Endodermal cell (in vitro differentiated cells): ENCODE measurements around the gene WTAP. TPM values are rescaled to one million over a fixed set of nuclear protein-coding genes. Genes with fewer than 3 reads are reported as not detected.
A peak's percentile ranks its signal among the peaks of the same experiment; 100 is the strongest.

ENCODE experiments used
- DNase-seq: peaks from one replicate; pipeline ENCODE4 v3.0.0-alpha.2; 2017
- H3K27ac ChIP-seq: 2 replicates; pipeline ENCODE4 v1.5.1; 2013; ENCODE audit warnings: mild to moderate bottlenecking, low read depth, low read length, moderate library complexity
- H3K27me3 ChIP-seq: 2 replicates; pipeline ENCODE4 v1.6.1; 2013; ENCODE audit warnings: mild to moderate bottlenecking, low read length, moderate library complexity; ENCODE audit not compliant: insufficient read depth, control insufficient read depth, poor library complexity, severe bottlenecking
- H3K36me3 ChIP-seq: 2 replicates; pipeline ENCODE4 v1.7.0; 2013; ENCODE audit warnings: mild to moderate bottlenecking, low read length, moderate library complexity; ENCODE audit not compliant: control insufficient read depth, insufficient read depth
- H3K4me1 ChIP-seq: one replicate; pipeline ENCODE4 v1.7.0; 2013; ENCODE audit warnings: low read length; ENCODE audit not compliant: control insufficient read depth, insufficient read depth
- H3K4me3 ChIP-seq: 2 replicates; pipeline ENCODE4 v1.5.1; 2013; ENCODE audit warnings: mild to moderate bottlenecking, low read length, moderate library complexity
- H3K9ac ChIP-seq: 2 replicates; pipeline ENCODE4 v1.6.1; 2013; ENCODE audit warnings: mild to moderate bottlenecking, low read length, moderate library complexity; ENCODE audit not compliant: poor library complexity, severe bottlenecking; ENCODE audit errors: extremely low read depth
- H3K9me3 ChIP-seq: 2 replicates; pipeline ENCODE4 v1.6.1; 2013; ENCODE audit warnings: mild to moderate bottlenecking, low read length, moderate library complexity; ENCODE audit not compliant: control insufficient read depth
- H3K27ac Mint-ChIP-seq: 2 replicates; pipeline ENCODE4 v1.8.0; 2020; ENCODE audit warnings: mixed read lengths
- H3K27me3 Mint-ChIP-seq: 2 replicates; pipeline ENCODE4 v1.8.0; 2021; ENCODE audit warnings: mild to moderate bottlenecking, mixed read lengths; ENCODE audit not compliant: insufficient read depth
- H3K36me3 Mint-ChIP-seq: 2 replicates; pipeline ENCODE4 v1.8.0; 2020; ENCODE audit warnings: low read depth, mixed read lengths
- H3K4me1 Mint-ChIP-seq: 2 replicates; pipeline ENCODE4 v1.8.0; 2020; ENCODE audit warnings: mixed read lengths
- H3K4me3 Mint-ChIP-seq: 2 replicates; pipeline ENCODE4 v1.8.0; 2020; ENCODE audit warnings: mild to moderate bottlenecking, moderate library complexity, mixed read lengths
- H3K9me3 Mint-ChIP-seq: 2 replicates; pipeline ENCODE4 v1.8.0; 2020; ENCODE audit warnings: mild to moderate bottlenecking, mixed read lengths
- WGBS, 2 experiments: methylation state at CpG; one replicate each; pipeline versions ENCODE4 v1.1.5 to v1.1.7; 2013; ENCODE audit warnings: missing lambda C conversion rate in 2 of 2, mixed read lengths in 1 of 2; ENCODE audit not compliant: insufficient coverage in 1 of 2, insufficient read length in 1 of 2; 5-methylcytosine and 5-hydroxymethylcytosine counted together
- total RNA-seq, 2 donors: library from RNA; stranded (reverse); fragmentation: NEBNext Ultra II Directional in 1 of 2; extraction: Animal tissue kit (Norgen Biotek cat#: 25700) in 1 of 2; gene quantifications; 2 replicates in 1 of 2; 3 replicates in 1 of 2; pipeline ENCODE4 v1.2.1, GENCODE V29; 2021
- TF ChIP-seq, protein P1 (sequence below): fragments of 200-600 bp; sonication (generic); conservative IDR thresholded peaks from 2 replicates; pipeline ENCODE4 v1.5.0; 2021; ENCODE audit warnings: antibody characterized with exemption, mild to moderate bottlenecking

WTAP gene
- total RNA-seq, 2 donors from 2014 or later: 112 to 119 TPM

DNA sequence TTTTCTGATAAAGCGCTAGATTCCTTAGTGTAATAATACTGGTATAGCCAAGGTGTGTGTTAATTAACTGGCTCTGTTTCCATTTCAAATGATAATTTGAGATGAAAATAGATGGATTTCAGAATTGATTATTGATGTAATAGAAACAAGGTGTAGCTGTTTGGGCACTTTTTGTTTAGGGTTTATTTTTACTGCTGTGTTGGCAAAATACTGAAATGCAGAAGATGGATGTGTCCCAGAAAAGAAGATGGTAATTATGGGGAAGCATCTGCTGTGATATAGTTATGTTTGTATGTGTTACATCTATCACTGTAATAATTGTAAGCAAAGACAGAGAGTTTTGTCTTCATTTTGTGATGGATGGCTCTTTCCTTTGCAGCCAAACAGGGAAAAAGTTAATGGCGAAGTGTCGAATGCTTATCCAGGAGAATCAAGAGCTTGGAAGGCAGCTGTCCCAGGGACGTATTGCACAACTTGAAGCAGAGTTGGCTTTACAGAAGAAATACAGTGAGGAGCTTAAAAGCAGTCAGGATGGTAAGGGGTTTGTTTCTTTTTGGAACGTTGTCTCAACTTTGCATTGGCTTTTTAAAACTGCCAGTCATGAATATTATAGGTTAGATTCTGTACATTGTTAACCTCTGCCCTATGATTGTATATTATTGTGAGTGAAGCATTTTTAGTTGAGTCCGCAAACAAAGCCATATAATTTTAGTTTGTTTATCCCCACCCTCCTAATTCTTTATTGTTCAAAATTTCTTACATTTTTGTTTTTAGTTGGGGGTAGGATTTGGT lies 26.0 kb downstream of the WTAP start:
- 86 to 97% methylated on average over 5 of the region's 6 CpGs for WGBS, 2 experiments
- H3K36me3 ChIP-seq: peaks cover 99% of the 10 kb centered on the region
- H3K9ac ChIP-seq: no peak overlapping the region
- TF ChIP-seq, protein P1, sequence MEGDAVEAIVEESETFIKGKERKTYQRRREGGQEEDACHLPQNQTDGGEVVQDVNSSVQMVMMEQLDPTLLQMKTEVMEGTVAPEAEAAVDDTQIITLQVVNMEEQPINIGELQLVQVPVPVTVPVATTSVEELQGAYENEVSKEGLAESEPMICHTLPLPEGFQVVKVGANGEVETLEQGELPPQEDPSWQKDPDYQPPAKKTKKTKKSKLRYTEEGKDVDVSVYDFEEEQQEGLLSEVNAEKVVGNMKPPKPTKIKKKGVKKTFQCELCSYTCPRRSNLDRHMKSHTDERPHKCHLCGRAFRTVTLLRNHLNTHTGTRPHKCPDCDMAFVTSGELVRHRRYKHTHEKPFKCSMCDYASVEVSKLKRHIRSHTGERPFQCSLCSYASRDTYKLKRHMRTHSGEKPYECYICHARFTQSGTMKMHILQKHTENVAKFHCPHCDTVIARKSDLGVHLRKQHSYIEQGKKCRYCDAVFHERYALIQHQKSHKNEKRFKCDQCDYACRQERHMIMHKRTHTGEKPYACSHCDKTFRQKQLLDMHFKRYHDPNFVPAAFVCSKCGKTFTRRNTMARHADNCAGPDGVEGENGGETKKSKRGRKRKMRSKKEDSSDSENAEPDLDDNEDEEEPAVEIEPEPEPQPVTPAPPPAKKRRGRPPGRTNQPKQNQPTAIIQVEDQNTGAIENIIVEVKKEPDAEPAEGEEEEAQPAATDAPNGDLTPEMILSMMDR: no peak
- no peak overlapping the region for H3K4me3 Mint-ChIP-seq
- H3K27ac Mint-ChIP-seq: no peak overlapping the region
- no peak overlapping the region for H3K4me3 ChIP-seq
- H3K9me3 Mint-ChIP-seq: no peaks in the 10 kb centered on the region
- H3K9me3 ChIP-seq: no peaks in the 10 kb centered on the region
- no peak overlapping the region for H3K27ac ChIP-seq
- no peaks in the 10 kb centered on the region for H3K27me3 Mint-ChIP-seq
- no peak for DNase-seq
- H3K4me1 ChIP-seq: peaks cover 5% of the 10 kb centered on the region
- H3K27me3 ChIP-seq: no peaks in the 10 kb centered on the region
- H3K4me1 Mint-ChIP-seq: peaks cover 9% of the 10 kb centered on the region
- H3K36me3 Mint-ChIP-seq: peaks cover 73% of the 10 kb centered on the region

DNA sequence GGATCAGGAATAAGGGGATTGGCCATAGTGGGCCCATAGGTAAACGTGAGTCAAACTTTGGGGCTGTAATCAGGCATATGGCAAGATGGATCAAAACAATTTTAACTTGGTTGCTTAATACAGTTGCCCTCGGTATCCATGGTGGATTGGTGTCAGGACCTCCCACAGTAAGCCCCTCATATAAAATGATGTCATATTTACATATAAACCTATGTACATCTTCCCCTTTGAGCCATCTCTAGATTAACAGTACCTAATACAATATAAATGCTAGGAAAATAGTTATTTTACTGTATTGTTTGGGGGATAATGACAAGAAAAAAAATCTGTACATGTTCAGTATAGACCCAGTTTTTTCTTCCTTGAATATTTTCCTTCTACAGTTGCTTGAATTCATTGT lies 27.1 kb downstream of the WTAP start:
- Mint-ChIP-seq H3K9me3 (no peaks in the 10 kb centered on the region), H3K27me3 (no peaks in the 10 kb centered on the region), H3K4me1 (peaks cover 9% of the 10 kb centered on the region), H3K36me3 (peaks cover 67% of the 10 kb centered on the region), H3K27ac (no peak overlapping the region), H3K4me3 (no peak overlapping the region)
- H3K4me1 ChIP-seq: peaks cover 5% of the 10 kb centered on the region
- H3K27ac ChIP-seq: no peak overlapping the region
- DNase-seq: no peak
- TF ChIP-seq, protein P1: no peak
- WGBS, 2 experiments: 85 to 100% methylated on average over 2 of the region's 2 CpGs
- H3K36me3 ChIP-seq: peaks cover 97% of the 10 kb centered on the region
- H3K9ac ChIP-seq: no peak overlapping the region
- H3K9me3 ChIP-seq: no peaks in the 10 kb centered on the region
- no peaks in the 10 kb centered on the region for H3K27me3 ChIP-seq
- H3K4me3 ChIP-seq: no peak overlapping the region

DNA sequence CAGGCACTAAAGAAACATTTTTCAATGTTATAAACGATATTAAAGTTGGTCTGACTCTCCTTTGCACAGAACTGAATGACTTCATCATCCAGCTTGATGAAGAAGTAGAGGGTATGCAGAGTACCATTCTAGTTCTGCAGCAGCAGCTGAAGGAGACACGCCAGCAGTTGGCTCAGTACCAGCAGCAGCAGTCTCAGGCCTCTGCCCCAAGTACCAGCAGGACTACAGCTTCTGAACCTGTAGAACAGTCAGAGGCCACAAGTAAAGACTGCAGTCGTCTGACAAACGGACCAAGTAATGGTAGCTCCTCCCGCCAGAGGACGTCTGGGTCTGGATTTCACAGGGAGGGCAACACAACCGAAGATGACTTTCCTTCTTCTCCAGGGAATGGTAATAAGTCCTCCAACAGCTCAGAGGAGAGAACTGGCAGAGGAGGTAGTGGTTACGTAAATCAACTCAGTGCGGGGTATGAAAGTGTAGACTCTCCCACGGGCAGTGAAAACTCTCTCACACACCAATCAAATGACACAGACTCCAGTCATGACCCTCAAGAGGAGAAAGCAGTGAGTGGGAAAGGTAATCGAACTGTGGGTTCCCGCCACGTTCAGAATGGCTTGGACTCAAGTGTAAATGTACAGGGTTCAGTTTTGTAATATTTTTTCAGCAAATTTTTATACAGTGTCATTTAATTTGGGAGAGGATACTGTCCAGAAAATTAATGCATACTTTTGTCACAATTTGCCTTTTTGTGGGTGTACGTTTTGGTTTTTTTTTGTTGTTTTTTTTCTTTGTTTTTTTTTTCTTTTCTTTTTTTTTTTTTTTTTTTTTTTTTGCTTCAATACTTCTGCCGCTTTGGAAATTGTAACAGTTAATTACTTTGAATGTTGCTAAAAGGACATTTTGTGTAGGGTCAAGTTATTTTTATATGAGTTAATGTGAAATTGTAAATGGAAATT lies 27.9 kb downstream of the WTAP start:
- no peaks in the 10 kb centered on the region for H3K27me3 Mint-ChIP-seq
- Histone ChIP-seq H3K27ac (no peak overlapping the region), H3K9me3 (no peaks in the 10 kb centered on the region), H3K4me1 (peaks cover 8% of the 10 kb centered on the region), H3K9ac (no peak overlapping the region), H3K4me3 (no peak overlapping the region), H3K36me3 (peaks cover 93% of the 10 kb centered on the region), H3K27me3 (no peaks in the 10 kb centered on the region)
- H3K36me3 Mint-ChIP-seq: peaks cover 61% of the 10 kb centered on the region
- H3K4me3 Mint-ChIP-seq: no peak overlapping the region
- peak overlapping the region; percentile 57 for H3K27ac Mint-ChIP-seq
- peaks cover 10% of the 10 kb centered on the region for H3K4me1 Mint-ChIP-seq
- WGBS, 2 experiments: 96 to 98% methylated on average over 8 to 15 of the region's 15 CpGs
- no peak for DNase-seq
- TF ChIP-seq, protein P1: no peak
- H3K9me3 Mint-ChIP-seq: no peaks in the 10 kb centered on the region
